ENCODE results near the gene TOP1.

DNA sequence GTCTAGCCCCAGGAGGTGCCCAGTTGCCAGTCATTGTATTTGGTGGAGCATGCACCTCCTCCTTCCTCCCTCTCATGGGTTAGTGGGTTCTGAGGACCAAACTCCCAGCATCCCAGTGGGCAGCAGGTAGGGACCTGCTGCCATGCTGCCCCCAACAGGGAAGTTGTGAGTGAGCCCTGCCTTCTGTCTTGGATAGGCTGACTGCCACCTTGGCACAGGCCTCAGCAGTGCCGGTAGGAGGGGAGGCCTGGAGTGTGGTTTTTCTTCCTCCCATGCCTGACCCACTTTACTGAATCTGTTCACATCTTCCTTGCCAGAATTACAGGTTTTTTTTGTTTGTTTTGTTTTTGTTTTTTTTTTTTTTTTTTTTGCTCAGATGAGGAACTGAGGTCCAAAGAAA lies 133.3 kb downstream of the TOP1 start:
- TF ChIP-seq EP300 (IDR thresholded peaks at IDR 0.05) (no peak), POLR2A (IDR thresholded peaks at IDR 0.05; ENCODE audit: low read depth) (no peak)
